ENCODE results near the gene C22orf31. TPM values are rescaled to one million over a fixed set of nuclear protein-coding genes. Genes with fewer than 3 reads are reported as not detected.

C22orf31 gene
- total RNA-seq, 1 donor from 2014 or later: not detected

GRCh38 chr22:29014773-29015172 is 46.9 kb downstream of the C22orf31 start:
- TF ChIP-seq CTCF (conservative IDR thresholded peaks at IDR 0.05; ENCODE audit: low read depth, low read length): no peak
- DNase-seq (ENCODE audit: low read depth): no peak
- H3K4me3 ChIP-seq (ENCODE audit: low read depth, low read length): no peak overlapping the region

GRCh38 chr22:29014293-29014692 is 47.3 kb downstream of the C22orf31 start:
- DNase-seq (ENCODE audit: low read depth): no peak
- no peak overlapping the region for H3K4me3 ChIP-seq (ENCODE audit: low read depth, low read length)
- TF ChIP-seq CTCF (conservative IDR thresholded peaks at IDR 0.05; ENCODE audit: low read depth, low read length): no peak

DNA sequence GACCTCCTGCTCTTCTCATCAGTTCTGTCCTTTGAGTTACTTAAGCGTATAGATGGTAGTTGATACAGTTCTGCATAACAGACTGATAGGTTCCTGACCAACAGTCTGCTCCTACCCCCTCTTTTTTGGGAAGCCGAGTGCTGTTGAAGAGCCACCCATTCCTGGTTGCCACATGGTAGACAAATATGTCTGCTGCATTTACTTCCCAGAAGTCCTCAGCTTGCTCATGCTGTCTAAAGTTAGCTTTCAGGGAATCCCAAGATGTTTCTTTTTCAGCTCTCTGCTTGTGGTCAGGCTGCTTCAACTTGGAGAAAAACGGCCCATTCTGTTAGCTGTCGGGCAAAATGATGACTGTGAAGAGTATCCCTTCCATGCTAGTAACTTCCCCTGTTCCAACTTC is 48.7 kb downstream of the C22orf31 start:
- no peak overlapping the region for H3K4me3 ChIP-seq (ENCODE audit: low read depth, low read length)
- TF ChIP-seq CTCF (conservative IDR thresholded peaks at IDR 0.05; ENCODE audit: low read depth, low read length): no peak
- no peak for DNase-seq (ENCODE audit: low read depth)

GRCh38 chr22:29012101-29012433 is 49.6 kb downstream of the C22orf31 start:
- no peak for DNase-seq (ENCODE audit: low read depth)
- no peak overlapping the region for H3K4me3 ChIP-seq (ENCODE audit: low read depth, low read length)
- TF ChIP-seq CTCF (conservative IDR thresholded peaks at IDR 0.05; ENCODE audit: low read depth, low read length): no peak

- no peak for DNase-seq (ENCODE audit: low read depth)
- H3K4me3 ChIP-seq (ENCODE audit: low read depth, low read length): no peak overlapping the region
- no peak for TF ChIP-seq CTCF (conservative IDR thresholded peaks at IDR 0.05; ENCODE audit: low read depth, low read length)
These were observed 50.2 kb downstream of the C22orf31 start for GRCh38 chr22:29011240-29012100.

- H3K4me3 ChIP-seq (ENCODE audit: low read depth, low read length): no peak overlapping the region
- TF ChIP-seq CTCF (conservative IDR thresholded peaks at IDR 0.05; ENCODE audit: low read depth, low read length): no peak
- DNase-seq (ENCODE audit: low read depth): no peak
These were observed 52.5 kb downstream of the C22orf31 start for GRCh38 chr22:29009148-29009547.

Other genes with a start within 250 kb of the C22orf31 start
- 12.2 and 15.6 TPM in 2 replicates for gene ZNRF3, start 178.3 kb downstream of the C22orf31 start, total RNA-seq
- gene KREMEN1, start 11.2 kb upstream of the C22orf31 start, total RNA-seq: 4.8 and 10.8 TPM in 2 replicates
- 0.17 and 0.22 TPM in 2 replicates for gene EMID1, start 144.1 kb upstream of the C22orf31 start, total RNA-seq
- 28.2 and 36.0 TPM in 2 replicates for gene RHBDD3, start 206.2 kb upstream of the C22orf31 start, total RNA-seq
- gene EWSR1, start 206.4 kb upstream of the C22orf31 start, total RNA-seq: 211 and 328 TPM in 2 replicates
- 31.4 and 34.9 TPM in 2 replicates for gene GAS2L1, start 244.8 kb upstream of the C22orf31 start, total RNA-seq